Stimulated activated CD8-positive, alpha-beta memory T cell treated with anti-CD3 and anti-CD28 coated beads, Interleukin-15, amount 100 ng/mL, for 1 hour (primary cell): ENCODE results near the gene PRR23C.

Source experiments
- DNase-seq: peaks from one replicate; pipeline ENCODE4 v3.0.0-alpha.2; 2020; ENCODE audit warnings: low read depth

The PRR23C gene

DNA sequence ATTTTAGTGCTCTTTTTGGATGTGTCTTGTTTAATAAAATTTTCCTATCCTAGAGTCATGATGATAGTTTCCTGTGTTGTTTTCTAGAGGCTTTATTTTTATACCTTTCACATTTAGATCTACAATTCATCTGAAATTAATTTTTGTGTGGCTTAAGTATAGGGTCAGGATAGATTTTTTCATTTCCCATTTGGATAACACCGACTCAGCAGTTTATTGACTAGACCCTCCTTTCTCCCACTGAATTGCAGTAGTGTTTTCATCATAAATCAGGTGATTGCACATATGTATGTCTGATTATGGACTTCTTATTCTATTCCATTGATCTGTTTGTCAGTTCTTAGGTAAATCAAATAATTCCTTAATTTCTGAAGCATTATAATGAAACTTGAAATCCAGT lies 49.0 kb downstream of the PRR23C start:
- no peak for DNase-seq
